HG03060 (cell line): Measurements from ENCODE around the gene RERE.
"Not testable (repeated sequence)": the region's sequence is repeated elsewhere in the genome, so short reads cannot be mapped to it uniquely, and the experiment has no call there.

ENCODE experiments used
- ATAC-seq: cut with Tn5 transposase; IDR thresholded peaks from one replicate; pipeline ENCODE4 v1.9.1; 2021; ENCODE audit warnings: low read depth, moderate number of reproducible peaks; ENCODE audit not compliant: unreplicated experiment

RERE gene

GRCh38 chr1:8812081-8812480 is 5.4 kb downstream of the RERE start:
- no peak for ATAC-seq

GRCh38 chr1:8810987-8811386 is 6.5 kb downstream of the RERE start:
- no peak for ATAC-seq

GRCh38 chr1:8809342-8809736 is 8.1 kb downstream of the RERE start:
- ATAC-seq, result no peak

- ATAC-seq, result no peak
Observed at GRCh38 chr1:8807004-8807403, 10.4 kb downstream of the RERE start.

GRCh38 chr1:8800416-8800815 is 17.0 kb downstream of the RERE start:
- no peak for ATAC-seq

GRCh38 chr1:8797216-8797615 is 20.2 kb downstream of the RERE start:
- ATAC-seq, result no peak

- ATAC-seq, result no peak
Observed at GRCh38 chr1:8796812-8797211, 20.6 kb downstream of the RERE start.

GRCh38 chr1:8794605-8795004 is 22.8 kb downstream of the RERE start:
- no peak for ATAC-seq

GRCh38 chr1:8791819-8792218 is 25.6 kb downstream of the RERE start:
- no peak for ATAC-seq

GRCh38 chr1:8790987-8791386 is 26.5 kb downstream of the RERE start:
- no peak for ATAC-seq

- ATAC-seq, result no peak
Observed at GRCh38 chr1:8790478-8790877, 27.0 kb downstream of the RERE start.

- ATAC-seq, result no peak
Observed at GRCh38 chr1:8789314-8790214, 27.9 kb downstream of the RERE start.

GRCh38 chr1:8787218-8787617 is 30.2 kb downstream of the RERE start:
- no peak for ATAC-seq

- not testable (repeated sequence) for ATAC-seq
Observed at GRCh38 chr1:8786204-8786603, 31.2 kb downstream of the RERE start.

GRCh38 chr1:8782955-8783354 is 34.5 kb downstream of the RERE start:
- no peak for ATAC-seq

GRCh38 chr1:8782001-8782620 is 35.3 kb downstream of the RERE start:
- no peak for ATAC-seq

- no peak for ATAC-seq
Observed at GRCh38 chr1:8780405-8780804, 37.0 kb downstream of the RERE start.

- ATAC-seq, result no peak
Observed at GRCh38 chr1:8777867-8778266, 39.6 kb downstream of the RERE start.

GRCh38 chr1:8776104-8776503 is 41.3 kb downstream of the RERE start:
- no peak for ATAC-seq

GRCh38 chr1:8767006-8767405 is 50.4 kb downstream of the RERE start:
- ATAC-seq, result no peak

GRCh38 chr1:8765198-8765597 is 52.2 kb downstream of the RERE start:
- no peak for ATAC-seq
